SK-N-SH (cell line): ENCODE measurements around the gene CDCP2.

Experiments used
- CTCF ChIP-seq: fragments of 200-600 bp; sonication (generic); IDR thresholded peaks from 2 replicates; pipeline ENCODE4 v1.6.1; 2017; ENCODE audit warnings: antibody characterized with exemption, mild to moderate bottlenecking, moderate library complexity
- JUND ChIP-seq: IDR thresholded peaks from 2 replicates; pipeline ENCODE4 v1.4.0; 2012
- NRF1 ChIP-seq: IDR thresholded peaks from 2 replicates; pipeline ENCODE4 v1.6.1; 2012; ENCODE audit warnings: low read depth, mild to moderate bottlenecking, low read length

- no peak for TF ChIP-seq JUND
- no peak for TF ChIP-seq CTCF
- TF ChIP-seq NRF1, result no peak
These were observed 61.1 kb downstream of the CDCP2 start for GRCh38 chr1:54091666-54092065.
